IMR-90 (cell line): ENCODE data around the gene SBF1. TPM values are rescaled to one million over a fixed set of nuclear protein-coding genes. Genes with fewer than 3 reads are reported as not detected.

Source experiments
- polyA plus RNA-seq, 3 experiments: library from polyadenylated mRNA; depleted of rRNA; stranded (reverse); fragments of >200 nt; gene quantifications; 2 replicates each; pipeline ENCODE4 v1.2.3, GENCODE V29; 2012; ENCODE audit warnings: low replicate concordance in 1 of 3
- total RNA-seq: library from RNA; depleted of rRNA; stranded (reverse); fragments of >200 nt; gene quantifications from 2 replicates; pipeline ENCODE4 v1.2.3, GENCODE V29; 2012; rRNA removed

The SBF1 gene
- total and polyA plus RNA-seq, 2 of the 4 experiments (the other 2 are of a cell fraction): 21.5 to 33.2 TPM

Other genes starting within 250 kb of the SBF1 start
- gene TUBGCP6, start 230.0 kb downstream of the SBF1 start, total RNA-seq: 10.0 and 10.8 TPM in 2 replicates
- gene TUBGCP6, start 230.0 kb downstream of the SBF1 start, polyA plus RNA-seq (2012; rRNA removed): 28.6 and 30.9 TPM in 2 replicates
- 3.6 and 3.9 TPM in 2 replicates for gene HDAC10, start 223.8 kb downstream of the SBF1 start, total RNA-seq
- 35.2 and 35.7 TPM in 2 replicates for gene HDAC10, start 223.8 kb downstream of the SBF1 start, polyA plus RNA-seq (2012; rRNA removed)
- 35.6 and 41.0 TPM in 2 replicates for gene MAPK12, start 213.4 kb downstream of the SBF1 start, total RNA-seq
- gene MAPK12, start 213.4 kb downstream of the SBF1 start, polyA plus RNA-seq (2012; rRNA removed): 56.3 and 59.9 TPM in 2 replicates
- gene MAPK11, start 204.7 kb downstream of the SBF1 start, total RNA-seq: 7.5 and 8.1 TPM in 2 replicates
- 14.4 and 16.6 TPM in 2 replicates for gene MAPK11, start 204.7 kb downstream of the SBF1 start, polyA plus RNA-seq (2012; rRNA removed)
- gene PLXNB2, start 167.4 kb downstream of the SBF1 start, total RNA-seq: 73.1 and 84.7 TPM in 2 replicates
- 202 and 220 TPM in 2 replicates for gene PLXNB2, start 167.4 kb downstream of the SBF1 start, polyA plus RNA-seq (2012; rRNA removed)
- 0.36 and 0.56 TPM in 2 replicates for gene DENND6B, start 148.0 kb downstream of the SBF1 start, total RNA-seq
- gene DENND6B, start 148.0 kb downstream of the SBF1 start, polyA plus RNA-seq (2012; rRNA removed): 4.9 and 5.3 TPM in 2 replicates
- gene PPP6R2, start 131.7 kb downstream of the SBF1 start, total RNA-seq: 49.4 and 51.6 TPM in 2 replicates
- 46.9 and 49.2 TPM in 2 replicates for gene PPP6R2, start 131.7 kb downstream of the SBF1 start, polyA plus RNA-seq (2012; rRNA removed)
- 0.18 and 0.28 TPM in 2 replicates for gene ADM2, start 6.5 kb upstream of the SBF1 start, total RNA-seq
- gene ADM2, start 6.5 kb upstream of the SBF1 start, polyA plus RNA-seq (2012; rRNA removed): 1.9 and 2.3 TPM in 2 replicates
- gene MIOX, start 11.8 kb upstream of the SBF1 start, total RNA-seq: not detected in 2 replicates
- gene MIOX, start 11.8 kb upstream of the SBF1 start, polyA plus RNA-seq (2012; rRNA removed): not detected in 2 replicates
- 15.6 and 16.8 TPM in 2 replicates for gene LMF2, start 32.7 kb upstream of the SBF1 start, total RNA-seq
- 82.6 and 103 TPM in 2 replicates for gene LMF2, start 32.7 kb upstream of the SBF1 start, polyA plus RNA-seq (2012; rRNA removed)
- 36.4 and 38.5 TPM in 2 replicates for gene NCAPH2, start 33.2 kb upstream of the SBF1 start, total RNA-seq
- gene NCAPH2, start 33.2 kb upstream of the SBF1 start, polyA plus RNA-seq (2012; rRNA removed): 30.2 and 30.8 TPM in 2 replicates
- 1.3 and 1.7 TPM in 2 replicates for gene SCO2, start 50.6 kb upstream of the SBF1 start, total RNA-seq
- 1.8 and 1.9 TPM in 2 replicates for gene SCO2, start 50.6 kb upstream of the SBF1 start, polyA plus RNA-seq (2012; rRNA removed)
- gene TYMP, start 55.0 kb upstream of the SBF1 start, total RNA-seq: 0.18 and 0.28 TPM in 2 replicates
- 0.74 and 1.5 TPM in 2 replicates for gene TYMP, start 55.0 kb upstream of the SBF1 start, polyA plus RNA-seq (2012; rRNA removed)
- not detected in 2 replicates for gene KLHDC7B, start 70.9 kb upstream of the SBF1 start, total RNA-seq
- gene KLHDC7B, start 70.9 kb upstream of the SBF1 start, polyA plus RNA-seq (2012; rRNA removed): 0.03 and 0.05 TPM in 2 replicates
- gene SYCE3, start 87.9 kb upstream of the SBF1 start, total RNA-seq: not detected in 2 replicates
- not detected in 2 replicates for gene SYCE3, start 87.9 kb upstream of the SBF1 start, polyA plus RNA-seq (2012; rRNA removed)
- 0.36 and 0.56 TPM in 2 replicates for gene CPT1B, start 103.4 kb upstream of the SBF1 start, total RNA-seq
- 1.8 and 2.1 TPM in 2 replicates for gene CPT1B, start 103.4 kb upstream of the SBF1 start, polyA plus RNA-seq (2012; rRNA removed)
- 7.2 and 8.1 TPM in 2 replicates for gene CHKB, start 107.8 kb upstream of the SBF1 start, total RNA-seq
- gene CHKB, start 107.8 kb upstream of the SBF1 start, polyA plus RNA-seq (2012; rRNA removed): 35.3 and 36.9 TPM in 2 replicates
- under 0.01 TPM in 2 replicates for gene MAPK8IP2, start 125.8 kb upstream of the SBF1 start, total RNA-seq
- 0.14 and 0.22 TPM in 2 replicates for gene MAPK8IP2, start 125.8 kb upstream of the SBF1 start, polyA plus RNA-seq (2012; rRNA removed)
- gene ARSA, start 153.1 kb upstream of the SBF1 start, total RNA-seq: 3.1 and 3.4 TPM in 2 replicates
- gene ARSA, start 153.1 kb upstream of the SBF1 start, polyA plus RNA-seq (2012; rRNA removed): 24.2 and 30.0 TPM in 2 replicates
- 0.18 and 0.28 TPM in 2 replicates for gene SHANK3, start 197.8 kb upstream of the SBF1 start, total RNA-seq
- 1.5 and 2.2 TPM in 2 replicates for gene SHANK3, start 197.8 kb upstream of the SBF1 start, polyA plus RNA-seq (2012; rRNA removed)